Spinal cord (tissue), 10 donors: Measurements from ENCODE around the gene SLC15A3. TPM values are rescaled to one million over a fixed set of nuclear protein-coding genes. Genes with fewer than 3 reads are reported as not detected.

Experiments
- DNase-seq, 6 donors: peaks; one replicate each; pipeline versions ENCODE4 v3.0.0 to v3.0.0-alpha.2; 2013 to 2015; ENCODE audit warnings: low spot score in 6 of 6, low read depth in 4 of 6
- H3K27ac ChIP-seq: one replicate; pipeline ENCODE4 v1.5.1; 2013; ENCODE audit warnings: low read depth, low read length, control low read depth
- H3K27me3 ChIP-seq: one replicate; pipeline ENCODE4 v1.6.1; 2013; ENCODE audit warnings: low read length; ENCODE audit not compliant: control insufficient read depth, insufficient read depth
- H3K36me3 ChIP-seq: one replicate; pipeline ENCODE4 v1.6.1; 2013; ENCODE audit warnings: low read length; ENCODE audit not compliant: control insufficient read depth, insufficient read depth
- H3K4me1 ChIP-seq: one replicate; pipeline ENCODE4 v1.6.1; 2013; ENCODE audit warnings: low read length; ENCODE audit not compliant: control insufficient read depth, insufficient read depth
- H3K4me3 ChIP-seq: one replicate; pipeline ENCODE4 v1.5.1; 2013; ENCODE audit warnings: low read depth, low read length, control low read depth
- H3K9me3 ChIP-seq: one replicate; pipeline ENCODE4 v1.6.1; 2013; ENCODE audit warnings: low read length; ENCODE audit not compliant: control insufficient read depth, insufficient read depth
- WGBS: methylation state at CpG from one replicate; pipeline ENCODE4 v1.1.5; 2013; ENCODE audit warnings: missing lambda C conversion rate; ENCODE audit not compliant: insufficient coverage; 5-methylcytosine and 5-hydroxymethylcytosine counted together
- long read RNA-seq, 4 donors: transcript quantifications; one replicate each; lab custom pipeline, GENCODE V29; 2026
- polyA plus RNA-seq, 2 donors: library from polyadenylated mRNA; unstranded; fragments of 120-200 nt; gene quantifications; one replicate each; pipeline ENCODE4 v1.2.1, GENCODE V29; 2013; ENCODE audit not compliant: insufficient read length in 2 of 2
- total RNA-seq, 2 donors: library from RNA; depleted of rRNA in 1 of 2; stranded (reverse); fragments of 120-200 nt in 1 of 2; fragments of >200 nt in 1 of 2; gene quantifications; one replicate each; pipeline versions ENCODE4 v1.2.3 to v1.2.4, GENCODE V29; 2013 to 2014
- donor health status: healthy.

The SLC15A3 gene
- 10 to 100 TPM; 20.3 to 31.8 TPM for total RNA-seq
- polyA plus RNA-seq, result 10 to 100 TPM; 29.5 to 35.5 TPM
- long read RNA-seq, donor 1, partial matches to known transcripts, result 0 of 4 reads
- long read RNA-seq, donor 1, other reads (novel, unspliced or antisense), result 0 of 4 reads
- long read RNA-seq, donor 2, partial matches to known transcripts, result 0 of 1 reads
- long read RNA-seq, donor 2, other reads (novel, unspliced or antisense), result 0 of 1 reads
- long read RNA-seq, donor 3, partial matches to known transcripts, result 0 of 1 reads
- long read RNA-seq, donor 3, other reads (novel, unspliced or antisense), result 0 of 1 reads
- long read RNA-seq, donor 4, partial matches to known transcripts, result 0 of 3 reads
- long read RNA-seq, donor 4, other reads (novel, unspliced or antisense), result 0 of 3 reads

- DNase-seq, result no peak
- H3K36me3 ChIP-seq, result no peaks in the 10 kb centered on the region
- H3K9me3 ChIP-seq, result no peaks in the 10 kb centered on the region
- peak within 1 kb of the TSS; percentile 49 for H3K4me3 ChIP-seq
- H3K27me3 ChIP-seq, result peaks cover 33% of the 10 kb centered on the region
- 41% methylated on average over 18 of the region's 23 CpGs for WGBS
- H3K27ac ChIP-seq, result peak within 1 kb of the TSS; percentile 81
- H3K4me1 ChIP-seq, result peaks cover 27% of the 10 kb centered on the region
Observed at GRCh38 chr11:60951904-60952741, at the start of gene SLC15A3. Gene SLC15A3, minus strand, starts transcription at chr11:60952176. Its CDS starts 625 bp downstream, at chr11:60951551.

GRCh38 chr11:61000426-61000825, 48.5 kb upstream of the SLC15A3 start:
- H3K9me3 ChIP-seq, result no peaks in the 10 kb centered on the region
- no peak overlapping the region for H3K4me3 ChIP-seq
- DNase-seq, result no peak
- no peaks in the 10 kb centered on the region for H3K36me3 ChIP-seq
- no peak overlapping the region for H3K27ac ChIP-seq
- 79% methylated on average over 11 of the region's 11 CpGs for WGBS
- H3K4me1 ChIP-seq, result peaks cover 22% of the 10 kb centered on the region
- peaks cover 4% of the 10 kb centered on the region for H3K27me3 ChIP-seq

GRCh38 chr11:60996381-60997138, 44.6 kb upstream of the SLC15A3 start:
- H3K4me1 ChIP-seq, result peaks cover 5% of the 10 kb centered on the region
- H3K27ac ChIP-seq, result no peak overlapping the region
- no peaks in the 10 kb centered on the region for H3K9me3 ChIP-seq
- no peaks in the 10 kb centered on the region for H3K36me3 ChIP-seq
- H3K27me3 ChIP-seq, result peaks cover 4% of the 10 kb centered on the region
- H3K4me3 ChIP-seq, result no peak overlapping the region
- 83% methylated on average over 13 of the region's 13 CpGs for WGBS
- no peak for DNase-seq

GRCh38 chr11:60995798-60996197, 43.8 kb upstream of the SLC15A3 start:
- no peaks in the 10 kb centered on the region for H3K36me3 ChIP-seq
- H3K9me3 ChIP-seq, result no peaks in the 10 kb centered on the region
- DNase-seq, result no peak
- 82% methylated on average over 7 of the region's 7 CpGs for WGBS
- H3K4me1 ChIP-seq, result peaks cover 5% of the 10 kb centered on the region
- no peak overlapping the region for H3K4me3 ChIP-seq
- H3K27ac ChIP-seq, result no peak overlapping the region
- peaks cover 4% of the 10 kb centered on the region for H3K27me3 ChIP-seq

- H3K27ac ChIP-seq, result no peak overlapping the region
- H3K4me1 ChIP-seq, result peaks cover 5% of the 10 kb centered on the region
- H3K4me3 ChIP-seq, result no peak overlapping the region
- no peaks in the 10 kb centered on the region for H3K36me3 ChIP-seq
- 88% methylated on average over 1 of the region's 7 CpGs for WGBS
- H3K9me3 ChIP-seq, result no peaks in the 10 kb centered on the region
- H3K27me3 ChIP-seq, result no peaks in the 10 kb centered on the region
- DNase-seq, result no peak
Observed at GRCh38 chr11:60994541-60995080, 42.6 kb upstream of the SLC15A3 start.

- Histone ChIP-seq H3K4me1 (peaks cover 5% of the 10 kb centered on the region), H3K36me3 (no peaks in the 10 kb centered on the region), H3K27me3 (no peaks in the 10 kb centered on the region), H3K9me3 (no peaks in the 10 kb centered on the region), H3K27ac (no peak overlapping the region), H3K4me3 (no peak overlapping the region)
- WGBS, result 75% methylated on average over 7 of the region's 7 CpGs
- no peak for DNase-seq
Observed at GRCh38 chr11:60993615-60994014, 41.6 kb upstream of the SLC15A3 start.

- peaks cover 5% of the 10 kb centered on the region for H3K4me1 ChIP-seq
- no peaks in the 10 kb centered on the region for H3K9me3 ChIP-seq
- H3K4me3 ChIP-seq, result no peak overlapping the region
- DNase-seq, result peak in 4 of 6 donors; percentile 40 to 86 (median 63)
- WGBS, result 22% methylated on average over 5 of the region's 5 CpGs
- H3K27me3 ChIP-seq, result no peaks in the 10 kb centered on the region
- H3K36me3 ChIP-seq, result no peaks in the 10 kb centered on the region
- no peak overlapping the region for H3K27ac ChIP-seq
Observed at GRCh38 chr11:60992842-60993409, 41.0 kb upstream of the SLC15A3 start.

- no peak for DNase-seq
Observed at GRCh38 chr11:60991457-60991856, 39.5 kb upstream of the SLC15A3 start.

More at GRCh38 chr11:60991457-60991856, 39.5 kb upstream of the SLC15A3 start:
- Histone ChIP-seq H3K4me3 (no peak overlapping the region), H3K27ac (no peak overlapping the region), H3K27me3 (no peaks in the 10 kb centered on the region), H3K9me3 (no peaks in the 10 kb centered on the region), H3K36me3 (no peaks in the 10 kb centered on the region), H3K4me1 (peaks cover 5% of the 10 kb centered on the region)
- WGBS, result no CpG with 5 or more reads among the region's 4 CpGs
